Measurements from ENCODE around the gene RIBC1.

DNA sequence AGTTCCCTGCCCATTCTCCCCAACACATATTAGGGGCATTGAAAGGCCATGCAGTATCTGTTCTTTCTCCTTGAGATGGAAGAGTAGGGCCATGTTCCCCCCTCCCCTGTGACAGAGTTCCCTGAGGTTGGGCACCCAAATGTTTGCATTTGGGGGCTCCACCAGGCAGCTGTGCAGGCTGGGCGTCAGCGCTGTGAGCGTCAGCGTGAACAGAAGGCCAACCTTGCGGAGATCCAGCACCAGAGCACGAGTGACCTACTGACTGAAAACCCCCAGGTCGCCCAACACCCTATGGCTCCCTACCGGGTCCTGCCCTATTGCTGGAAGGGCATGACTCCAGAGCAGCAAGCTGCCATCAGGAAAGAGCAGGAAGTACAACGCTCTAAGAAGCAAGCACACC lies 7.6 kb downstream of the RIBC1 start:
- TF ChIP-seq, protein P1, sequence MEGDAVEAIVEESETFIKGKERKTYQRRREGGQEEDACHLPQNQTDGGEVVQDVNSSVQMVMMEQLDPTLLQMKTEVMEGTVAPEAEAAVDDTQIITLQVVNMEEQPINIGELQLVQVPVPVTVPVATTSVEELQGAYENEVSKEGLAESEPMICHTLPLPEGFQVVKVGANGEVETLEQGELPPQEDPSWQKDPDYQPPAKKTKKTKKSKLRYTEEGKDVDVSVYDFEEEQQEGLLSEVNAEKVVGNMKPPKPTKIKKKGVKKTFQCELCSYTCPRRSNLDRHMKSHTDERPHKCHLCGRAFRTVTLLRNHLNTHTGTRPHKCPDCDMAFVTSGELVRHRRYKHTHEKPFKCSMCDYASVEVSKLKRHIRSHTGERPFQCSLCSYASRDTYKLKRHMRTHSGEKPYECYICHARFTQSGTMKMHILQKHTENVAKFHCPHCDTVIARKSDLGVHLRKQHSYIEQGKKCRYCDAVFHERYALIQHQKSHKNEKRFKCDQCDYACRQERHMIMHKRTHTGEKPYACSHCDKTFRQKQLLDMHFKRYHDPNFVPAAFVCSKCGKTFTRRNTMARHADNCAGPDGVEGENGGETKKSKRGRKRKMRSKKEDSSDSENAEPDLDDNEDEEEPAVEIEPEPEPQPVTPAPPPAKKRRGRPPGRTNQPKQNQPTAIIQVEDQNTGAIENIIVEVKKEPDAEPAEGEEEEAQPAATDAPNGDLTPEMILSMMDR (conservative IDR thresholded peaks at IDR 0.05; ENCODE audit: low read length), result no peak
- no peak for TF ChIP-seq EZH2phosphoT487 (IDR thresholded peaks at IDR 0.05; ENCODE audit: borderline replicate concordance, low read depth, low read length)
